Liver (tissue), 9 donors: ENCODE data around the gene NINJ2. TPM values are rescaled to one million over a fixed set of nuclear protein-coding genes. Genes with fewer than 3 reads are reported as not detected.

Experiments used
- DNase-seq: peaks from one replicate; pipeline ENCODE4 v3.0.0-alpha.2; 2017; ENCODE audit warnings: low spot score
- H3K27ac ChIP-seq, 2 donors: one replicate each; pipeline ENCODE4 v1.7.0; 2013; ENCODE audit warnings: inconsistent platforms in 2 of 2, low read length in 2 of 2, control low read depth in 1 of 2, low read depth in 1 of 2, mild to moderate bottlenecking in 1 of 2
- H3K27me3 ChIP-seq, 4 donors: one replicate each; pipeline versions ENCODE4 v1.6.1 to v1.7.0; 2013; ENCODE audit warnings: low read length in 3 of 4, inconsistent platforms in 1 of 4, mild to moderate bottlenecking in 1 of 4, moderate library complexity in 1 of 4; ENCODE audit not compliant: control insufficient read depth in 4 of 4, insufficient read depth in 4 of 4
- H3K36me3 ChIP-seq, 4 donors: one replicate each; pipeline versions ENCODE4 v1.6.1 to v1.7.0; 2013; ENCODE audit warnings: low read length in 3 of 4, mild to moderate bottlenecking in 3 of 4, low read depth in 1 of 4, moderate library complexity in 1 of 4; ENCODE audit not compliant: control insufficient read depth in 4 of 4, insufficient read depth in 3 of 4
- H3K4me1 ChIP-seq, 4 donors: one replicate each; pipeline versions ENCODE4 v1.6.1 to v1.7.0; 2013; ENCODE audit warnings: low read length in 3 of 4, mild to moderate bottlenecking in 3 of 4, moderate library complexity in 1 of 4; ENCODE audit not compliant: control insufficient read depth in 4 of 4, insufficient read depth in 4 of 4
- H3K4me3 ChIP-seq, 3 donors: one replicate each; pipeline versions ENCODE4 v1.6.1 to v1.7.0; 2013; ENCODE audit warnings: low read length in 3 of 3, control low read depth in 1 of 3, low read depth in 1 of 3, mild to moderate bottlenecking in 1 of 3
- H3K9ac ChIP-seq, 2 donors: one replicate each; pipeline ENCODE4 v1.7.0; 2013; ENCODE audit warnings: low read length in 2 of 2, mild to moderate bottlenecking in 2 of 2, moderate library complexity in 2 of 2, control low read depth in 1 of 2, low read depth in 1 of 2
- H3K9me3 ChIP-seq, 4 donors: one replicate each; pipeline versions ENCODE4 v1.6.1 to v1.7.0; 2013; ENCODE audit warnings: low read length in 3 of 4; ENCODE audit not compliant: control insufficient read depth in 4 of 4
- ATF3 ChIP-seq: IDR thresholded peaks from 2 replicates; pipeline ENCODE4 v1.6.1; 2016; ENCODE audit warnings: antibody characterized with exemption
- CTCF ChIP-seq: fragments of 150-350 bp; IDR thresholded peaks from 2 replicates; pipeline ENCODE4 v1.5.1; 2017; ENCODE audit warnings: improper control_type of control experiment, low read depth, low read length; ENCODE audit not compliant: missing input control
- EGR1 ChIP-seq, 2 donors: IDR thresholded peaks; 2 replicates each; pipeline ENCODE4 v1.6.1; 2016 to 2018; ENCODE audit warnings: antibody characterized with exemption in 2 of 2, low read depth in 2 of 2
- HNF4A ChIP-seq, 2 donors: conservative IDR thresholded peaks; 2 replicates each; pipeline ENCODE4 v1.6.1; 2016; ENCODE audit warnings: antibody characterized with exemption in 2 of 2, mild to moderate bottlenecking in 2 of 2
- HNF4G ChIP-seq: IDR thresholded peaks from 2 replicates; pipeline ENCODE4 v1.6.1; 2016; ENCODE audit warnings: antibody characterized with exemption
- JUND ChIP-seq, 2 donors: IDR thresholded peaks; 2 replicates each; pipeline ENCODE4 v1.6.1; 2016; ENCODE audit warnings: antibody characterized with exemption in 2 of 2
- MAX ChIP-seq: IDR thresholded peaks from 2 replicates; pipeline ENCODE4 v1.6.1; 2016; ENCODE audit warnings: antibody characterized with exemption
- NR2F2 ChIP-seq: IDR thresholded peaks from 2 replicates; pipeline ENCODE4 v1.6.1; 2016; ENCODE audit warnings: antibody characterized with exemption
- RAD21 ChIP-seq, 2 donors: IDR thresholded peaks; 2 replicates each; pipeline ENCODE4 v1.6.1; 2016; ENCODE audit warnings: antibody characterized with exemption in 2 of 2, mild to moderate bottlenecking in 2 of 2
- REST ChIP-seq: IDR thresholded peaks from 2 replicates; pipeline ENCODE4 v1.6.1; 2016; ENCODE audit warnings: antibody characterized with exemption, mild to moderate bottlenecking
- RXRA ChIP-seq, 2 donors: IDR thresholded peaks; 2 replicates each; pipeline ENCODE4 v1.6.1; 2017 to 2018; ENCODE audit warnings: antibody characterized with exemption in 2 of 2, mild to moderate bottlenecking in 1 of 2
- SP1 ChIP-seq: IDR thresholded peaks from 2 replicates; pipeline ENCODE4 v1.6.1; 2018; ENCODE audit warnings: antibody characterized with exemption, mild to moderate bottlenecking
- TAF1 ChIP-seq: conservative IDR thresholded peaks from 2 replicates; pipeline ENCODE4 v1.6.1; 2016; ENCODE audit warnings: antibody characterized with exemption, mild to moderate bottlenecking
- YY1 ChIP-seq: IDR thresholded peaks from 2 replicates; pipeline ENCODE4 v1.6.1; 2016; ENCODE audit warnings: antibody characterized with exemption, mild to moderate bottlenecking
- ZBTB33 ChIP-seq: IDR thresholded peaks from 2 replicates; pipeline ENCODE4 v1.6.1; 2016; ENCODE audit warnings: antibody characterized with exemption
- WGBS: extraction: QIAGEN DNeasy Blood & Tissue Kit; methylation state at CpG from one replicate; pipeline ENCODE4 v1.1.7; 2013; 5-methylcytosine and 5-hydroxymethylcytosine counted together
- polyA plus RNA-seq, 2 donors: library from polyadenylated mRNA; stranded (reverse) in 1 of 2; unstranded in 1 of 2; fragments of 200-250 nt in 1 of 2; fragments of >200 nt in 1 of 2; fragmentation: Nextera tagmentation in 1 of 2; extraction: Ambion mirVana in 1 of 2; gene quantifications; one replicate each; pipeline versions ENCODE4 v1.2.1 to v1.2.3, GENCODE V29; 2013 to 2015
- total RNA-seq, 2 donors: library from RNA; depleted of rRNA; stranded (reverse); fragments of >200 nt; gene quantifications; one replicate each; pipeline ENCODE4 v1.2.3, GENCODE V29; 2014
- donor health status: healthy.
- donor health status: healthy.
- donor health status: healthy.
- donor health status: healthy.
- donor health status: healthy.

Gene NINJ2
- total and polyA plus RNA-seq, 4 donors, result 6.7 to 16.5 (median 15.4) TPM

GRCh38 chr12:568486-568885 lies 94.8 kb downstream of the NINJ2 start:
- H3K27me3 ChIP-seq, result no peaks in the 10 kb centered on the region
- no peak for DNase-seq
- 71% methylated on average over 6 of the region's 6 CpGs for WGBS

More at GRCh38 chr12:568486-568885, 94.8 kb downstream of the NINJ2 start:
- TF ChIP-seq JUND (IDR thresholded peaks at IDR 0.05) (no peak), RXRA (IDR thresholded peaks at IDR 0.05) (no peak), NR2F2 (no peak), MAX (no peak), REST (no peak), ZBTB33 (no peak), CTCF (no peak), ATF3 (no peak), TAF1 (no peak), SP1 (no peak), HNF4A (conservative IDR thresholded peaks at IDR 0.05) (no peak), EGR1 (IDR thresholded peaks at IDR 0.05; ENCODE audit: low read depth in 2 of 2) (no peak), YY1 (no peak), HNF4G (no peak), RAD21 (IDR thresholded peaks at IDR 0.05) (no peak)
- no peaks in the 10 kb centered on the region for H3K9me3 ChIP-seq
- H3K4me3 ChIP-seq, result no peak overlapping the region
- H3K36me3 ChIP-seq, result no peaks in the 10 kb centered on the region
- H3K9ac ChIP-seq, result no peak overlapping the region
- peaks cover 5 to 21% (median 12%) of the 10 kb centered on the region in 4 donors for H3K4me1 ChIP-seq
- no peak overlapping the region for H3K27ac ChIP-seq
